NCI-H510A treated with DMSO at 0.1 percent for 48 hours (cell line): Measurements from ENCODE around the gene ZNF581.

Experiments used
- DNase-seq: peaks from one replicate; lab custom pipeline; 2025; lab: John Stamatoyannopoulos, UW

The ZNF581 gene

GRCh38 chr19:55611300-55611982 is 32.0 kb upstream of the ZNF581 start:
- DNase-seq = no peak

GRCh38 chr19:55611983-55612645 is 31.3 kb upstream of the ZNF581 start:
- DNase-seq = no peak

GRCh38 chr19:55613396-55613795 is 30.1 kb upstream of the ZNF581 start:
- DNase-seq = no peak

- DNase-seq = no peak
Observed at GRCh38 chr19:55613930-55614710, 29.3 kb upstream of the ZNF581 start.

- no peak for DNase-seq
Observed at GRCh38 chr19:55614711-55615542, 28.5 kb upstream of the ZNF581 start.

GRCh38 chr19:55615543-55616394 is 27.7 kb upstream of the ZNF581 start:
- DNase-seq = no peak

- no peak for DNase-seq
Observed at GRCh38 chr19:55616395-55616875, 27.0 kb upstream of the ZNF581 start.

GRCh38 chr19:55617426-55617825 is 26.0 kb upstream of the ZNF581 start:
- DNase-seq = no peak

- no peak for DNase-seq
Observed at GRCh38 chr19:55618426-55618825, 25.0 kb upstream of the ZNF581 start.

GRCh38 chr19:55619286-55619685 is 24.2 kb upstream of the ZNF581 start:
- no peak for DNase-seq

- no peak for DNase-seq
Observed at GRCh38 chr19:55620410-55621204, 22.8 kb upstream of the ZNF581 start.

- no peak for DNase-seq
Observed at GRCh38 chr19:55621205-55621672, 22.2 kb upstream of the ZNF581 start.

- no peak for DNase-seq
Observed at GRCh38 chr19:55621673-55622231, 21.7 kb upstream of the ZNF581 start.

GRCh38 chr19:55622242-55622969 is 21.0 kb upstream of the ZNF581 start:
- no peak for DNase-seq

GRCh38 chr19:55623130-55623529 is 20.3 kb upstream of the ZNF581 start:
- DNase-seq = no peak

GRCh38 chr19:55623561-55623960 is 19.9 kb upstream of the ZNF581 start:
- DNase-seq = no peak

- peak; percentile 94 for DNase-seq
Observed at GRCh38 chr19:55624109-55625003, 19.1 kb upstream of the ZNF581 start, which contains the start of gene ZNF784. Gene ZNF784 (minus strand): TSS chr19:55624566. CDS start chr19:55624561, 5 bp downstream.

GRCh38 chr19:55625004-55625326 is 18.5 kb upstream of the ZNF581 start:
- DNase-seq = no peak
